Panc1 (cell line): ENCODE measurements around the gene HOXC9. TPM values are rescaled to one million over a fixed set of nuclear protein-coding genes. Genes with fewer than 3 reads are reported as not detected.
A peak's percentile ranks its signal among the peaks of the same experiment; 100 is the strongest.

Source experiments
- ATAC-seq: fragments of 200-7000 bp; cut with Tn5 transposase; 2 replicates; pipeline ENCODE4 v1.9.1; 2020; ENCODE audit warnings: mild to moderate bottlenecking, moderate library complexity
- BruUV-seq: library from RNA; stranded (reverse); fragments of 400-500 nt; replicated peaks from 2 replicates; lab custom pipeline; 2021; lab: Mats Ljungman, UMichigan
- CTCF ChIA-PET: fragments of 300-600 bp; sonication (Branson Sonifier 250); formaldehyde crosslinking; loops from one replicate; lab custom pipeline; 2022; ENCODE audit warnings: antibody characterized with exemption; lab: Charles Lee
- POLR2A ChIA-PET: fragments of 300-600 bp; sonication (Branson Sonifier 250); formaldehyde crosslinking; loops from one replicate; lab custom pipeline; 2022; ENCODE audit warnings: antibody characterized with exemption; lab: Charles Lee
- DNase-seq: peaks from one replicate; pipeline ENCODE4 v3.0.0-alpha.2; 2010; ENCODE audit warnings: low read depth, low spot score
- H3K27ac ChIP-seq: 2 replicates; pipeline ENCODE4 v1.5.1; 2011; ENCODE audit warnings: mild to moderate bottlenecking, low read length, inconsistent platforms
- H3K27me3 ChIP-seq: fragments of 200-500 bp; sonication (Bioruptor generic); 2 replicates; pipeline ENCODE4 v1.6.0; 2014; ENCODE audit warnings: low read length, inconsistent platforms; ENCODE audit not compliant: control insufficient read depth, insufficient read depth
- H3K36me3 ChIP-seq: fragments of 200-500 bp; sonication (Bioruptor generic); 2 replicates; pipeline ENCODE4 v1.5.1; 2014; ENCODE audit warnings: inconsistent platforms, mild to moderate bottlenecking, low read length, moderate library complexity; ENCODE audit not compliant: control insufficient read depth, insufficient read depth
- H3K4me1 ChIP-seq: 2 replicates; pipeline ENCODE4 v1.5.1; 2011; ENCODE audit warnings: inconsistent platforms, mild to moderate bottlenecking, low read length, moderate library complexity; ENCODE audit not compliant: control insufficient read depth, insufficient read depth
- H3K4me3 ChIP-seq, 2 experiments: 2 replicates each; pipeline ENCODE4 v1.5.1; 2011 to 2012; ENCODE audit warnings: low read depth in 2 of 2, low read length in 2 of 2, mild to moderate bottlenecking in 2 of 2, inconsistent platforms in 1 of 2, moderate library complexity in 1 of 2
- H3K9me3 ChIP-seq: fragments of 200-500 bp; sonication (Bioruptor generic); 2 replicates; pipeline ENCODE4 v1.5.1; 2014; ENCODE audit warnings: low read depth, mild to moderate bottlenecking, inconsistent platforms, low read length, moderate library complexity; ENCODE audit not compliant: control insufficient read depth, insufficient read depth
- POLR2AphosphoS5 ChIP-seq: IDR thresholded peaks from 2 replicates; pipeline ENCODE4 v1.6.1; 2012; ENCODE audit warnings: mild to moderate bottlenecking, low read depth, low read length, moderate library complexity
- SIN3A ChIP-seq: IDR thresholded peaks from 2 replicates; pipeline ENCODE4 v1.6.1; 2012; ENCODE audit warnings: low read depth, mild to moderate bottlenecking, low read length, moderate library complexity, borderline replicate concordance; ENCODE audit not compliant: insufficient read depth
- TCF7L2 ChIP-seq: IDR thresholded peaks from 2 replicates; pipeline ENCODE4 v1.6.1; 2011; ENCODE audit warnings: mild to moderate bottlenecking, low read depth, low read length, inconsistent platforms
- in situ Hi-C: cut with HindIII; loops from 2 replicates; pipeline ENCODE4 v1.10.0; 2016; ENCODE audit warnings: low sequenced_read_pairs, low pct_unique_long_range_greater_than_20kb
- intact Hi-C: fragments of 100-400 bp; cut with micrococcal nuclease; formaldehyde crosslinking; loops from one replicate; pipeline ENCODE4 v1.10.0; 2022; ENCODE audit not compliant: unreplicated experiment
- total RNA-seq: library from RNA; stranded (reverse); gene quantifications from one replicate; pipeline ENCODE4 v1.2.1, GENCODE V29; 2021; ENCODE audit not compliant: unreplicated experiment
- TF ChIP-seq, protein P1 (sequence below), 2 experiments: IDR thresholded peaks; 2 replicates each; pipeline ENCODE4 v1.6.1; 2011 to 2012; ENCODE audit warnings: low read depth in 2 of 2, control low read depth in 1 of 2, low read length in 1 of 2, mild to moderate bottlenecking in 1 of 2, moderate library complexity in 1 of 2; ENCODE audit not compliant: insufficient read depth in 1 of 2
- TF ChIP-seq, protein P2 (sequence below): fragments of 450-650 bp; IDR thresholded peaks from 2 replicates; pipeline ENCODE4 v1.5.1; 2017; ENCODE audit warnings: mild to moderate bottlenecking

HOXC9 gene
- total RNA-seq, 1 experiment from 2014 or later = 37.2 TPM

DNA sequence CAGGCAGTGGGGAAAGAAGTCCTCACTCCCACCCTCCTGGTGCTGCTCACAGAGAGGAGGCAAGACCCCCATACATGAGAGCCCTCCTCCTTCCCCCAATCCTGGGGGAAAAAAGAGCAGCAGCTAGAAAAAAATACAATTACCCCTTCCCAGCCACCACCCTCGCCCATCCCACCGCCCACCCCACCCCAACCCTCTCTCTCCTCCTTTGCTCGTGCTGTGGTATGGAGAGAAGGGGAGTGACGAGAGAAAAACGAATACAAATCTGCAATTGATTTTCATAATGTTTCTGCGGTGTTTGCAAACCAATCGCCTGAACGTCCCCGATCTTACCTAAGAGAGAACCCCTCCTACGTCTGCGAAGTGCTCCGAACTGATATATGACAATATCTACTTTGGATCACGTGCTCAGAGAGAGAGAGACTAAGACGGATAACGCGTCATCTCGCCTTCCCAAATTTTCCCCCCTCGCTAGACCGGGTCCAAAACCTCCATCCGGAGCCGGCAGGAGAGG lies 27.2 kb upstream of the HOXC9 start, which contains the start of gene HOXC11:
TSS of gene HOXC11 (plus strand) at position 405 of the 514 bp plus-strand sequence. CDS start 116 bp downstream, outside the sequence.
- Histone ChIP-seq H3K27me3 (no peaks in the 10 kb centered on the region), H3K9me3 (no peaks in the 10 kb centered on the region), H3K36me3 (no peaks in the 10 kb centered on the region), H3K27ac (peak within 1 kb of the TSS; percentile 100), H3K4me1 (peaks cover 70% of the 10 kb centered on the region), H3K4me3 (peak within 1 kb of the TSS; percentile 77 to 85)
- CTCF ChIA-PET = interaction anchor here (0.7 kb wide), 1 partner anchor 148 kb away, joined by 3 read pairs; no protein-coding TSS in a partner anchor
- ATAC-seq (no peak), DNase-seq (no peak)
- intact Hi-C loops = no loop called here
- TF ChIP-seq, protein P1, sequence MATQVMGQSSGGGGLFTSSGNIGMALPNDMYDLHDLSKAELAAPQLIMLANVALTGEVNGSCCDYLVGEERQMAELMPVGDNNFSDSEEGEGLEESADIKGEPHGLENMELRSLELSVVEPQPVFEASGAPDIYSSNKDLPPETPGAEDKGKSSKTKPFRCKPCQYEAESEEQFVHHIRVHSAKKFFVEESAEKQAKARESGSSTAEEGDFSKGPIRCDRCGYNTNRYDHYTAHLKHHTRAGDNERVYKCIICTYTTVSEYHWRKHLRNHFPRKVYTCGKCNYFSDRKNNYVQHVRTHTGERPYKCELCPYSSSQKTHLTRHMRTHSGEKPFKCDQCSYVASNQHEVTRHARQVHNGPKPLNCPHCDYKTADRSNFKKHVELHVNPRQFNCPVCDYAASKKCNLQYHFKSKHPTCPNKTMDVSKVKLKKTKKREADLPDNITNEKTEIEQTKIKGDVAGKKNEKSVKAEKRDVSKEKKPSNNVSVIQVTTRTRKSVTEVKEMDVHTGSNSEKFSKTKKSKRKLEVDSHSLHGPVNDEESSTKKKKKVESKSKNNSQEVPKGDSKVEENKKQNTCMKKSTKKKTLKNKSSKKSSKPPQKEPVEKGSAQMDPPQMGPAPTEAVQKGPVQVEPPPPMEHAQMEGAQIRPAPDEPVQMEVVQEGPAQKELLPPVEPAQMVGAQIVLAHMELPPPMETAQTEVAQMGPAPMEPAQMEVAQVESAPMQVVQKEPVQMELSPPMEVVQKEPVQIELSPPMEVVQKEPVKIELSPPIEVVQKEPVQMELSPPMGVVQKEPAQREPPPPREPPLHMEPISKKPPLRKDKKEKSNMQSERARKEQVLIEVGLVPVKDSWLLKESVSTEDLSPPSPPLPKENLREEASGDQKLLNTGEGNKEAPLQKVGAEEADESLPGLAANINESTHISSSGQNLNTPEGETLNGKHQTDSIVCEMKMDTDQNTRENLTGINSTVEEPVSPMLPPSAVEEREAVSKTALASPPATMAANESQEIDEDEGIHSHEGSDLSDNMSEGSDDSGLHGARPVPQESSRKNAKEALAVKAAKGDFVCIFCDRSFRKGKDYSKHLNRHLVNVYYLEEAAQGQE (IDR thresholded peaks at IDR 0.05; ENCODE audit: insufficient read depth in 1 of 2, low read depth in 2 of 2, low read length in 1 of 2) = no peak
- no peak for TF ChIP-seq SIN3A
- TF ChIP-seq POLR2AphosphoS5 = no peak
- TF ChIP-seq, protein P2, sequence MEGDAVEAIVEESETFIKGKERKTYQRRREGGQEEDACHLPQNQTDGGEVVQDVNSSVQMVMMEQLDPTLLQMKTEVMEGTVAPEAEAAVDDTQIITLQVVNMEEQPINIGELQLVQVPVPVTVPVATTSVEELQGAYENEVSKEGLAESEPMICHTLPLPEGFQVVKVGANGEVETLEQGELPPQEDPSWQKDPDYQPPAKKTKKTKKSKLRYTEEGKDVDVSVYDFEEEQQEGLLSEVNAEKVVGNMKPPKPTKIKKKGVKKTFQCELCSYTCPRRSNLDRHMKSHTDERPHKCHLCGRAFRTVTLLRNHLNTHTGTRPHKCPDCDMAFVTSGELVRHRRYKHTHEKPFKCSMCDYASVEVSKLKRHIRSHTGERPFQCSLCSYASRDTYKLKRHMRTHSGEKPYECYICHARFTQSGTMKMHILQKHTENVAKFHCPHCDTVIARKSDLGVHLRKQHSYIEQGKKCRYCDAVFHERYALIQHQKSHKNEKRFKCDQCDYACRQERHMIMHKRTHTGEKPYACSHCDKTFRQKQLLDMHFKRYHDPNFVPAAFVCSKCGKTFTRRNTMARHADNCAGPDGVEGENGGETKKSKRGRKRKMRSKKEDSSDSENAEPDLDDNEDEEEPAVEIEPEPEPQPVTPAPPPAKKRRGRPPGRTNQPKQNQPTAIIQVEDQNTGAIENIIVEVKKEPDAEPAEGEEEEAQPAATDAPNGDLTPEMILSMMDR = no peak
- TF ChIP-seq TCF7L2 = no peak
- POLR2A ChIA-PET = interaction anchor here (0.7 kb wide), 1 partner anchor 20 kb away, joined by 5 read pairs; no protein-coding TSS in a partner anchor
- BruUV-seq = no TSS peak
- in situ Hi-C loops = no loop called here

DNA sequence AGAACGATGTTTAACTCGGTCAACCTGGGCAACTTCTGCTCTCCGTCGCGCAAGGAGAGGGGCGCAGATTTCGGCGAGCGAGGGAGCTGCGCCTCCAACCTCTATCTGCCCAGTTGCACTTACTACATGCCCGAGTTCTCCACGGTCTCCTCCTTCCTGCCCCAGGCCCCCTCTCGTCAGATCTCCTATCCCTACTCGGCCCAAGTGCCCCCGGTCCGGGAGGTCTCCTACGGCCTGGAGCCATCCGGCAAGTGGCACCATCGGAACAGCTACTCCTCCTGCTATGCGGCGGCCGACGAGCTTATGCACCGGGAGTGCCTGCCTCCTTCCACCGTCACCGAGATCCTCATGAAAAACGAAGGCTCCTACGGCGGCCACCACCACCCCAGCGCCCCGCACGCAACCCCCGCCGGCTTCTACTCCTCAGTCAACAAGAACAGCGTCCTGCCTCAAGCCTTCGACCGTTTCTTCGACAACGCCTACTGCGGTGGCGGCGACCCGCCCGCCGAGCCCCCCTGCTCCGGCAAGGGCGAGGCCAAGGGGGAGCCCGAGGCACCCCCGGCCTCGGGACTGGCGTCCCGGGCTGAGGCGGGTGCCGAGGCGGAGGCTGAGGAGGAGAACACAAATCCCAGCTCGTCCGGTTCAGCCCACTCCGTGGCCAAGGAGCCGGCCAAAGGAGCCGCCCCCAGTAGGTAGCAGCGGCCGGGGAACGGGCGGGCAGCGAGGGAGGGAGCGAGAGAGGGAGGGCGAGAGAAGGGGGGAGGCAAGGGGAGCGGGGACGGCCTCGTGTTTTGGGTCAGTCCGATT lies 26.5 kb upstream of the HOXC9 start:
- DNase-seq (no peak), ATAC-seq (peak; percentile 32)
- H3K27ac ChIP-seq = peak overlapping the region; percentile 100
- H3K27me3 ChIP-seq = no peaks in the 10 kb centered on the region
- BruUV-seq = TSS peak; percentile 85
- TF ChIP-seq, protein P1 (IDR thresholded peaks at IDR 0.05; ENCODE audit: insufficient read depth in 1 of 2, low read depth in 2 of 2, low read length in 1 of 2) = no peak
- TF ChIP-seq, protein P2 = no peak
- TF ChIP-seq SIN3A = 0 out of 2 replicates have a peak, but pooled peaks have one; percentile 17
- TF ChIP-seq POLR2AphosphoS5 = peak; percentile 62; the same call in 1 of the 2 replicates
- peak; percentile 13 for TF ChIP-seq TCF7L2
- H3K9me3 ChIP-seq = no peaks in the 10 kb centered on the region
- intact Hi-C loops (loop anchor here (1.0 kb wide), 1 partner anchor 35 kb away; the partner anchor contains the start of gene HOXC13), in situ Hi-C loops (no loop called here)
- H3K4me1 ChIP-seq = peaks cover 68% of the 10 kb centered on the region
- ChIA-PET CTCF (no interaction called here), POLR2A (interaction anchor here (0.7 kb wide), 2 partner anchors 20 to 54 kb away, joined by 3 to 5 read pairs; no protein-coding TSS in a partner anchor)
- H3K4me3 ChIP-seq = peak overlapping the region; percentile 77 to 85
- H3K36me3 ChIP-seq = no peaks in the 10 kb centered on the region
